Uterus (tissue), 2 donors: ENCODE results near the gene CAPG.

Experiments used
- CTCF ChIP-seq, 4 experiments: fragments of 200-600 bp in 2 of 4; fragments of 450-650 bp in 2 of 4; sonication (generic) in 2 of 4; IDR thresholded peaks; one replicate each; pipeline ENCODE4 v1.5.1; 2016 to 2019; ENCODE audit warnings: antibody characterized with exemption in 4 of 4, mild to moderate bottlenecking in 2 of 4, moderate library complexity in 1 of 4
- POLR2A ChIP-seq, 2 donors: fragments of 450-650 bp; IDR thresholded peaks; one replicate each; pipeline ENCODE4 v1.6.1; 2016; ENCODE audit warnings: antibody characterized with exemption in 2 of 2, mild to moderate bottlenecking in 1 of 2, moderate library complexity in 1 of 2

DNA sequence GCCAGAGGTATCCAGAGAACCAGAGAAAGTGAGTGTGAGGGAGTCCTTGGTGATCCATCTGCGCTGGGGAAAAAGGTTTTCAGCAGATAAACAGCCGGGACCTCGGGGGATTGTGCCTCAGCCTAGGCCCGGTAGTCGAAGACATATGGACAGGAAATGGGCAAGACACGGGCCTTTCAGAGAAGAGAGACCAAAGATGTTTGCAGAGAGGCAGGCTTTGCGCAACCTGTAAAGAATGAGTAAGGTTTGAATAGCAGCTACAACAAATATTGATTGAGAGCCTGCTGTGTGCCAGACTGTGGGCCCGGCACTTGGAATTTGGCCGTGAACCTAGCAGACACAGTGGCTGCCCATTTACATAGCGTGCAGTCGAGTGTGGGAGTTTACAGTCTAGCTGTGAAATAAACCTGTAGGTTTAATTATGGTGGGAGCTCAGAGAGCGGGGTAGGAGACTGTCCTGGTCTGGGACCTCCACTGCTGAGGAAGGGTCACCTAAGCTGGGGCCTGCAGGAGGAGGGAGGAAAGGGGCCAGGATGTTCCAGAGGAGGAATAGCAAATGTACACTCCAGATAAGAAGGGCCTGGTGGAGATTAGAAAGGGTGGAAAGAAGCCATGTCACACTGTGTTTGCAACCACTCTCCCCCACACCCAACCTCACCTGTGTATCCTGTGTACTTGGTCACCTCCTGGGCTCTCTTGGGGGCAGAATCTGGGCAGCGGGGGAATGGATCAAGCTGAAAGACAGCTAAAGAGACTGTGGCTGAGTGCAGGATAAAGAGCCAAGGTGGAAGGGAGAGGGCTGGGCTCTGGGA, 11.3 kb upstream of the CAPG start:
- TF ChIP-seq CTCF (IDR thresholded peaks at IDR 0.05) (no peak), POLR2A (IDR thresholded peaks at IDR 0.05) (no peak)
